HG03060 (cell line): ENCODE results near the gene WDR5.

Experiments
- ATAC-seq: cut with Tn5 transposase; IDR thresholded peaks from one replicate; pipeline ENCODE4 v1.9.1; 2021; ENCODE audit warnings: low read depth, moderate number of reproducible peaks; ENCODE audit not compliant: unreplicated experiment

The WDR5 gene

GRCh38 chr9:134185536-134186011, 49.7 kb downstream of the WDR5 start:
- ATAC-seq: no peak

DNA sequence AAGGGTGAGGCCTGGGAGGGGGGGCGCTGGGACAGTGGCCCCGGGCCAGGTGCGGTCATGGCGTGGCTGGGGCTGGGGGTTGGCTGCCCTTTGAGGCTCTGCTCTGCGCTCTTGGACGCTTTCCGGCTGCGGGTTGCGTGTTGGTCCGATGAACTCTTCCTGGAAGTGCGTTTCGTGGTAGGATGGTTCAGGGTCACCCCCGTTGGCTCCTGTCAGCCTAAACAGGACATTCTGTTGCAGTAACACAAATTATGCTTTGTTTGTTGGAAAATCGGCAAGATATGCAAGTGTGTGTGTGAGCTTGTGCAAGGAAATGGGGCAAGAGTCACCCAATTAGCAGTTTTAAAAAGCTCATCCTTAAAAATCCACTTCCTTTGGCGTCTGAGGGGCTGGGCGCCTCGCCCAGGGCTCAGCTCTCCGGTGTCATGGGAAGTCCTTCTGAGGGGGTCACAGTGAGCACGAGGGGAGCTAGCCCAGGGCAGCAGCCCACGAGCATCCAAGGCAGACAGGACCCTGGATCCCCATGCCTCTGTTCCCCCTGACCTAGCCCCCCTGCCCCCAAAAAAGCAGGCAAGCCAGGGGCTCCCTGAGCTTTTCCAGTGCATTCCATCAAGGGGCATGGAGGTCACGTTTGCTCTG, 50.7 kb downstream of the WDR5 start:
- no peak for ATAC-seq

DNA sequence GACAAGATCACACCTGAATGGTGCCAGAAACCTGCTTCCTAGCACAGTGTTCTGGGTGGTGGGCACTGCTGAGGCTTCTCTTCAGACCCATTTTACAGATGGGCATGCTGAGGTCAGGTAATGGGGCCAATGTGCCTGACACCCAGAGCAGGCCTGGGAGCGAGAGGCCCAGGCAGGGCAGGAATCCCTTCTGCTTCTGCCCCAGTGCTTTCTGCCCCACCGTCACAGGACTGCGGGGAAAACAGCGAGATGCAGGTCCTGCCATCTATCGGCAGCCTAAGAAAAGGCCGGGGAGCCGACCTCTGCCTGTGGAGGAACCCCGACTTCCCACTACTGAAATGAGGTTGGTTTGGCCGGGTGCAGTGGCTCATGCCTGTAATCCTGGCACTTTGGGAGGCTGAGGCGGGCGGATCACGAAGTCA, 51.2 kb downstream of the WDR5 start:
- ATAC-seq: no peak

DNA sequence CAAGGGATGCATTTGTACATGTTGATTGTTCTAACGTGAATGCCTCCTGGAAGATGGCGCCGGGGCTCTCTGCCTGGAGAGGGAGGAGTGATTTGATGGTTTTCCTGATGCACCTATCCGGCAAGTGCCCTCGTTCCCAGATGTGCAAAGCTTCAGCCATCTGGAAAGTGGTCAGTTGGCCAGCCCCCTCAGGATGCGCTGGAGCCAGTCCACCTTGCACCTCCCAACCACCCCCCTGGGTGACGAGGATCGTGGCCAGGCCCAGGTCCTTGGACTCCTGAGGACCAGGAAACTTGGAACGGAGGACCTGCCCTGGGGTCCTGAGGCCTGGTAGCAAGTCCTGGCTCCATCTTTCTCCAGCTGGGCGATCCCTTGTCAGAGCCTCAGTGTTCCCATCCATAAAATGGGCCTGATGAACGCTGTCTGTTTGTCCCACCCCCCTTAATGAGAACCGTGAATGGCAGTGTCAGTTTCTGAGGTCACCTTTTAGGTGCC, 52.1 kb downstream of the WDR5 start:
- ATAC-seq: no peak

DNA sequence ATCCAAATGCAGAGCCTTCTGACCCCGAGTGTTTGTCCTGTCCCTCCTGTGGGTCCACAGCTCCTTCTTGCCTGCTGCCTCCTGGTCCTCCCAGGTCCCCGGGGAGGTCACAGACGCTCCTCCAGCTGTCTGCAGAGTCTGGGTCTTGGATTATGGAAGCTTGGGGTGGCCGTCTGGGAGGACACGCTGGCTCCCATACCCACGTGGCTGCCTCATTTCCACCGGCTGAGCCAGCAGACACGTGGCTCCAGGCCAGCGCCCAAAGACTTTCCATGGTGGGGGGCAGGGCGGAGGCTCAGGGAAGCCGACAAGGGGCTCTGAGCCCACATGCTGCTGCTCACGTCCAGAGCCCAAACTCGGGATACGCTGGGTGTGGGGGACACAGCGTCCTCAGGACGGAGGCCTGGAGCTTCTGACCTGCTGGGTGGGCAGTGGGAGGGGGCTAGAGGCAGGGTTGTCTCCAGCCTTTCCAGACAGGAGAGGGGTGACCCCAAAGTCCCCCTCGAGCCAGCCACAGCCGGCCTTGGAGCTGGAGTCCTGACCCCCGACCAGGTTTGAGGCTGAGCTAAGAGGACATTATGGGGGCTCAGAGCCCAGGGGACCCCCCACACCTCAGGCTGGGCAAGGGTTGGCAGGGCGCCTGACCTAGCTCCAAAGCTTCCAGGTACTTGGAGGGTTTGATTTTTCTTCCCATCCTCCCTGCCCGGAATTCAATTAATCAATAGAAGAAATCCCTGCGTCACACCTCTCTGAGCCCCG, 52.7 kb downstream of the WDR5 start:
- ATAC-seq: no peak

GRCh38 chr9:134189145-134189469, 53.2 kb downstream of the WDR5 start:
- ATAC-seq: no peak

GRCh38 chr9:134189470-134190231, 53.8 kb downstream of the WDR5 start:
- no peak for ATAC-seq

DNA sequence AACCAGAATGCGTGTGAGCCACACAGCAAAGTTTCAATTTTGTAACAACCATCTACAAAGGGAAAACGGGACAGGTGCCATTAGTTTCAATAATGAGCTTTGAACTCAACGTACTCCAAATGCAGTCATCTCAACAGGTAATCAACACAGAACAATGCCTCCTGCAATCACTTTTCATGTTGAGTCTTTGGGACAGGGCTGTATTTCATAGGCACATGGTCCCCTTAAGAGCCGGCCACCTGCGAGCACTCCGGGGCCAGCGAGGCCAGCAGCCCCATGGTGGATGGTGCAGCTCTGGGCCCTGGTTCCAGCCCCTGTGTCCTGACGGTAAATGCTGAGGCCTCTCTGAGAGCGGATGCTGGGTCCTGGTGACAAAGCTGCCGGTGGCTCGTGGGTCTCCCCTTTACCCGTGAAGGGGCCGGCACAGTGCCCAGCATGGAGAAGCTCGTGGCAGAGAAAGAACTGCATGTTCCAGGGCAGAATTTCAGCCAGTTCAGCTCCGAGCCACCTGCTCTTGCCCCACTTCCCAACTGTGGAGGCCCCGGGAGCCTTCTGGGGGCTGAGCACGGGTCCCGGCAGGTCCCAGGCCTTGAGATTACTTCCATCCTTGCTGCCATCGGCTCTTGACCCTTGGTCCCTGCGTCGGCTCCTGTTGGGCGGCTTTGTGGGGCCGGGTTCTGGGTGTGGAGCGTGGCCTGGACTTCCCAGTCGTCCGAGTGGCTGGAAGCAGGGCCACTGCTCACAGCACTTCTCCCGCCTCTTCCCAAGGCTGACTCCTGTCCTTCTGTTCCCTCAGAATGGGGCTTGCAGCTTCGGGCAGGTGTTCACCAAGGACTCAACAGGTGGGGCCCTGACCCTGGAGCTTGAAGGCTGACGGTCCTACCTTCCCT, 54.6 kb downstream of the WDR5 start:
- ATAC-seq: no peak

- no peak for ATAC-seq
Observed at GRCh38 chr9:134191455-134192209, 55.8 kb downstream of the WDR5 start.

GRCh38 chr9:134192311-134192950, 56.5 kb downstream of the WDR5 start:
- ATAC-seq: no peak

GRCh38 chr9:134192951-134193731, 57.3 kb downstream of the WDR5 start:
- no peak for ATAC-seq

GRCh38 chr9:134193912-134194535, 58.1 kb downstream of the WDR5 start:
- ATAC-seq: no peak

- ATAC-seq: no peak
Observed at GRCh38 chr9:134195558-134195957, 59.7 kb downstream of the WDR5 start.

- no peak for ATAC-seq
Observed at GRCh38 chr9:134196911-134197310, 61.0 kb downstream of the WDR5 start.

DNA sequence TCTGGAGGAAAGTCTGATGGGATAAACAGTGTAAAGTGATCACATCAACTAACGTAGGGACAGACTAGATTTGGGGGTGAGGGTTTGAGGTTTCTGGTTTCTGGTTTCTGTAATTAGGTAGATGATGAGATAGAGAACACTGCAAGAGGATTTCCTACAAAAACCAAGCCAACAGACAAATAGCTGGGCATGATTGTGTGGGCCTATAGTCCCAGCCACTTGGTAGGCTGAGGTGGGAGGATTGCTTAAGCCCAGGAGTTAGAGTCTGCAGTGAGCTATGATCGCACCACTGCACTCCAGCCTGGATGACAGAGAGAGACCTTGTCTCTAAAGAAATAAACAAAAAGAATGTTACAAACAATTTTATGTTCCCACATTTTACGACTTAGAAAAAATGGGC, 62.9 kb downstream of the WDR5 start:
- ATAC-seq: no peak

- no peak for ATAC-seq
Observed at GRCh38 chr9:134200730-134201129, 64.8 kb downstream of the WDR5 start.

- no peak for ATAC-seq
Observed at GRCh38 chr9:134203224-134203623, 67.3 kb downstream of the WDR5 start.

DNA sequence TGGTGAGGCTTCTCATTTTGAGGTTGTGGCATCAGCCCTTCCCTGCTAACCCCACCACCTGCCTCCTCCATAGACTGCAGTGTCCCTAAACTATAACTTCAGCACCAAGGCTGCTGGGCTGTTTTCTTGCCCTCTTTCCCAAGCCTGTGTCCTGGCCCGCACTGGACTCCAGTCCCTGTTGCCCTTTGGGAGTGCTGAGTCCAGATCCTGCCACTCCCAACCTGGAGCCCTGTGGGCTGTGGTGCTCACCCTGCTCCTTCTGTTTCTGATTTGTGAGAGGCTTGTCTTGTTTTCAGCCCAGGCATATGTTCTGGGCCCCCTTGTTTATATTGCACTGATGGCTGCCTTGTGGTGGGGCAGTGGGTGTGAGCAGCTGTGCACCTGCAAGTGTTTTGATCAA, 68.2 kb downstream of the WDR5 start:
- ATAC-seq: no peak
